Lower leg skin (tissue), 4 donors: ENCODE data around the gene THSD4. TPM values are rescaled to one million over a fixed set of nuclear protein-coding genes. Genes with fewer than 3 reads are reported as not detected.

Experiments
- DNase-seq, 2 donors: peaks; one replicate each; pipeline ENCODE4 v3.0.0-alpha.2; 2019; ENCODE audit warnings: low spot score in 2 of 2
- H3K4me3 ChIP-seq: fragments of 200-600 bp; sonication (generic); 2 replicates; pipeline ENCODE4 v1.5.1; 2017; ENCODE audit warnings: mild to moderate bottlenecking, low read depth; ENCODE audit not compliant: poor library complexity, severe bottlenecking
- CTCF ChIP-seq, 3 donors: fragments of 450-650 bp; IDR thresholded peaks; one replicate each; pipeline ENCODE4 v1.5.1; 2016; ENCODE audit warnings: antibody characterized with exemption in 3 of 3, mild to moderate bottlenecking in 3 of 3, moderate library complexity in 2 of 3
- POLR2A ChIP-seq, 2 donors: fragments of 450-650 bp; IDR thresholded peaks; one replicate each; pipeline ENCODE4 v1.6.1; 2016 to 2017; ENCODE audit warnings: antibody characterized with exemption in 2 of 2, mild to moderate bottlenecking in 1 of 2, moderate library complexity in 1 of 2
- WGBS, 2 donors: methylation state at CpG; one replicate each; pipeline ENCODE4 v1.1.5; 2018; 5-methylcytosine and 5-hydroxymethylcytosine counted together
- intact Hi-C: fragments of 100-400 bp; cut with DNase I; formaldehyde crosslinking; loops from one replicate; pipeline ENCODE4 v1.15.0; 2023; ENCODE audit warnings: low total_unique reads
- total RNA-seq, 4 donors: library from RNA; depleted of rRNA; stranded (reverse); fragments of >200 nt; gene quantifications; one replicate each; pipeline ENCODE4 v1.1.0, GENCODE V29; 2016

Gene THSD4
- total RNA-seq, 4 donors from 2014 or later, result 9.3 to 39.2 (median 32.8) TPM

GRCh38 chr15:71384501-71384900 is 269.2 kb downstream of the THSD4 start:
- intact Hi-C loops, result loop anchor here (10.0 kb wide), 1 partner anchor 50 kb away; no protein-coding TSS in a partner anchor
- 78 to 88% methylated on average over 3 of the region's 3 CpGs for WGBS, 2 donors
- no peak overlapping the region for H3K4me3 ChIP-seq
- DNase-seq, result no peak
- no peak for TF ChIP-seq POLR2A (IDR thresholded peaks at IDR 0.05)
- TF ChIP-seq CTCF (IDR thresholded peaks at IDR 0.05), result no peak

GRCh38 chr15:71385026-71385425 is 269.8 kb downstream of the THSD4 start:
- DNase-seq, result no peak
- 19 to 23% methylated on average over 4 of the region's 4 CpGs for WGBS, 2 donors
- TF ChIP-seq POLR2A (IDR thresholded peaks at IDR 0.05) (no peak), CTCF (IDR thresholded peaks at IDR 0.05) (no peak)
- no peak overlapping the region for H3K4me3 ChIP-seq
- intact Hi-C loops, result loop anchor here (10.0 kb wide), 1 partner anchor 50 kb away; no protein-coding TSS in a partner anchor

GRCh38 chr15:71385457-71385856 is 270.2 kb downstream of the THSD4 start:
- 36 to 43% methylated on average over 4 of the region's 5 CpGs for WGBS, 2 donors
- TF ChIP-seq CTCF (IDR thresholded peaks at IDR 0.05) (no peak), POLR2A (IDR thresholded peaks at IDR 0.05) (no peak)
- intact Hi-C loops, result loop anchor here (10.0 kb wide), 1 partner anchor 49 kb away; no protein-coding TSS in a partner anchor
- no peak for DNase-seq
- no peak overlapping the region for H3K4me3 ChIP-seq

- WGBS, 2 donors, result 60 to 63% methylated on average over 2 of the region's 2 CpGs
- no peak for DNase-seq
- no peak overlapping the region for H3K4me3 ChIP-seq
- TF ChIP-seq CTCF (IDR thresholded peaks at IDR 0.05), result no peak
- no peak for TF ChIP-seq POLR2A (IDR thresholded peaks at IDR 0.05)
- intact Hi-C loops, result loop anchor here (10.0 kb wide), 1 partner anchor 49 kb away; no protein-coding TSS in a partner anchor
These were observed 270.7 kb downstream of the THSD4 start for GRCh38 chr15:71386005-71386404.

GRCh38 chr15:71386448-71387236 is 271.4 kb downstream of the THSD4 start:
- intact Hi-C loops, result loop anchor here (10.0 kb wide), 1 partner anchor 48 kb away; no protein-coding TSS in a partner anchor
- H3K4me3 ChIP-seq, result no peak overlapping the region
- no peak for DNase-seq
- TF ChIP-seq POLR2A (IDR thresholded peaks at IDR 0.05) (no peak), CTCF (IDR thresholded peaks at IDR 0.05) (no peak)
- 47 to 62% methylated on average over 10 of the region's 10 CpGs for WGBS, 2 donors
